Loucy (cell line): ENCODE data around the gene GAS7.

Experiments used
- EZH2phosphoT487 ChIP-seq: fragments of 200-600 bp; IDR thresholded peaks from 2 replicates; pipeline ENCODE4 v1.6.1; 2018; ENCODE audit warnings: antibody characterized with exemption, mild to moderate bottlenecking, moderate library complexity, borderline replicate concordance
- TF ChIP-seq, protein P1 (sequence below): fragments of 200-600 bp; sonication (generic); conservative IDR thresholded peaks from 2 replicates; pipeline ENCODE4 v1.5.1; 2014; ENCODE audit warnings: mild to moderate bottlenecking, antibody characterized with exemption, low read length

DNA sequence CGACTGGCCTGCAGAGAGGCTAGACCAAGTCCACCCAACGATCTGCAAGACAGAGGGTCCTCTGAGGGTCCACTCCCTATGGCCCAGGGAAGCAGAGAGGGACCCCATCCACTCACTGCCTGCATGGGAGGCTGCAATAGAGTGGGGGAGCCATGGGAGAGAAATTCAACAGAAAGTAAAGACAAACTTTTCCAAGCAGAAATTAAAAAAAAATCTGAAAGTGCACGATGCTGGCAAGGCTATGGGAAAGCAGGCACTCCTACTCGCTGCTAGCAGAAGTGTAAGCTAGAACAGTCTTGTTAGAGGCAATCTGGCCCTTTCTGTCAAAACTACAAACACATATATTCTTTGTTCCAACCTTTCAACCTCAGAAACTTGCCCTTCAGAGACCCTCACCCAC, 85.4 kb downstream of the GAS7 start:
- TF ChIP-seq, protein P1, sequence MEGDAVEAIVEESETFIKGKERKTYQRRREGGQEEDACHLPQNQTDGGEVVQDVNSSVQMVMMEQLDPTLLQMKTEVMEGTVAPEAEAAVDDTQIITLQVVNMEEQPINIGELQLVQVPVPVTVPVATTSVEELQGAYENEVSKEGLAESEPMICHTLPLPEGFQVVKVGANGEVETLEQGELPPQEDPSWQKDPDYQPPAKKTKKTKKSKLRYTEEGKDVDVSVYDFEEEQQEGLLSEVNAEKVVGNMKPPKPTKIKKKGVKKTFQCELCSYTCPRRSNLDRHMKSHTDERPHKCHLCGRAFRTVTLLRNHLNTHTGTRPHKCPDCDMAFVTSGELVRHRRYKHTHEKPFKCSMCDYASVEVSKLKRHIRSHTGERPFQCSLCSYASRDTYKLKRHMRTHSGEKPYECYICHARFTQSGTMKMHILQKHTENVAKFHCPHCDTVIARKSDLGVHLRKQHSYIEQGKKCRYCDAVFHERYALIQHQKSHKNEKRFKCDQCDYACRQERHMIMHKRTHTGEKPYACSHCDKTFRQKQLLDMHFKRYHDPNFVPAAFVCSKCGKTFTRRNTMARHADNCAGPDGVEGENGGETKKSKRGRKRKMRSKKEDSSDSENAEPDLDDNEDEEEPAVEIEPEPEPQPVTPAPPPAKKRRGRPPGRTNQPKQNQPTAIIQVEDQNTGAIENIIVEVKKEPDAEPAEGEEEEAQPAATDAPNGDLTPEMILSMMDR = no peak
- TF ChIP-seq EZH2phosphoT487 = no peak
